T-helper 22 cell (primary cell): Measurements from ENCODE around the gene TSPAN3.

Source experiments
- DNase-seq: peaks from one replicate; pipeline ENCODE4 v3.0.0-alpha.2; 2020; ENCODE audit warnings: low read depth

Gene TSPAN3

GRCh38 chr15:77070495-77071304 is at the start of gene TSPAN3:
Gene TSPAN3, minus strand, starts transcription at chr15:77071109. Its CDS starts 155 bp downstream, at chr15:77070954.
- peak; percentile 82 for DNase-seq

- DNase-seq: no peak
Observed at GRCh38 chr15:77120576-77120975, 49.7 kb upstream of the TSPAN3 start.

GRCh38 chr15:77119446-77119845 is 48.5 kb upstream of the TSPAN3 start:
- DNase-seq: no peak

DNA sequence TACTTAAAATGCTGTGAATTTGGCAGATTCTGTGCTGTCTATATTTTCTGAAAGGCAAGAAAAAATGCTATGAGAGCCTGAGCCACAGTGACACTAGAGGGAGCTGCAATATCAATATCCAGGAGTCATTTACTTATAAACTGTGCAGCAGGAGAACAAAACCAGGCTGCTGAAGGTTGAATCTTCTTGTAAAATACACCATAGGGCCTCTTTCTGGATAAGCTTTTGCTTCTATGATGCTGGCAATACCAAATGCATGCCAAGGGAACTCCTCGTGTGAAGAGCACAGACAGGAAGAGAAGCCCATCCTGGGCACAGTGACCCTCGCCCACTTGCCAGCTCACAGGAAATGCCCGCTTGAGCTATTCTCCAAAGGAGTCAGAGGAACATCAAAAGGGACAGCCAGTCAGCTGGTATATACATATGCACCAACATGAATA is 48.0 kb upstream of the TSPAN3 start:
- no peak for DNase-seq

GRCh38 chr15:77115179-77115578 is 44.3 kb upstream of the TSPAN3 start:
- no peak for DNase-seq

- DNase-seq: no peak
Observed at GRCh38 chr15:77112838-77113504, 42.1 kb upstream of the TSPAN3 start.

DNA sequence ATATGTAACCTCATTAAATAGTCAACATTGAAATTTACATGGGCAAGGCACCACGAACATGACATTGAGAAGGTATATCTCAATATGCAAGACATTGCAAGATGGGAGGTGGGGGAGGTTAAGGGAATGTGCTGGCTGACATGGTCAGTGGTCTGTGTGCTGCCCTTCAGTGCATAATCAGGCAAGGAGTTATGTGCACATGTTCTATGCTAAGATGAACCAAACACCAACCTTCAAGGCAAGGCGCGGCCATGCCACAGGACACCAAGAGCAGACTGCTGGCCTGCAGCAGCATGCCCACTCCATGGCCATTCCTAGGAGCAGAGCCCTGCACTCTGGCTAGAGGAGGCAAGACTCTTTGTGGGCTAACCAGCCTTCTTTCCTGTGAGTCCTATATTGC is 40.9 kb upstream of the TSPAN3 start:
- no peak for DNase-seq

- DNase-seq: no peak
Observed at GRCh38 chr15:77107531-77108355, 36.8 kb upstream of the TSPAN3 start.

DNA sequence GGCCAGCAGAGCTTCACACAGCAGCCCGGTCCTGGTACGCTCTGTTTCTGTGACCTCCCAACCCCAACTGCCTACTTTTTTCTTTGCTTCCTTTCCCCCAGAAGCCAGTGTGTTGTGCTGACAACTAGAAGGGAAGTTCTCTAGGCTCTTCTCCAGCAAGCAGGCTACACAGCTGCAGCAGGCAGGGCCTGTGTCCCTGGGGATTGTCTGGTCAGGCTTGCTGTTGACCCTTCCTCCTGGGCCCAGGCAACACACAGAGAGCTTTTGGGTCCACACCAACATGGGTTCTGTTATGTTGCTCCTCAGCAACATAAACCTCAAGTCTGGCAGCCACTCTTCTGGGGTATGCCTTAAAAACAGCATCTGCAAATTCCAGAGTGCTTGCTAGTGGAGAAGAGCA is 36.2 kb upstream of the TSPAN3 start:
- DNase-seq: no peak

GRCh38 chr15:77104155-77104554 is 33.2 kb upstream of the TSPAN3 start:
- no peak for DNase-seq

GRCh38 chr15:77099741-77100463 is 29.0 kb upstream of the TSPAN3 start:
- no peak for DNase-seq

GRCh38 chr15:77098572-77098971 is 27.7 kb upstream of the TSPAN3 start:
- DNase-seq: no peak

DNA sequence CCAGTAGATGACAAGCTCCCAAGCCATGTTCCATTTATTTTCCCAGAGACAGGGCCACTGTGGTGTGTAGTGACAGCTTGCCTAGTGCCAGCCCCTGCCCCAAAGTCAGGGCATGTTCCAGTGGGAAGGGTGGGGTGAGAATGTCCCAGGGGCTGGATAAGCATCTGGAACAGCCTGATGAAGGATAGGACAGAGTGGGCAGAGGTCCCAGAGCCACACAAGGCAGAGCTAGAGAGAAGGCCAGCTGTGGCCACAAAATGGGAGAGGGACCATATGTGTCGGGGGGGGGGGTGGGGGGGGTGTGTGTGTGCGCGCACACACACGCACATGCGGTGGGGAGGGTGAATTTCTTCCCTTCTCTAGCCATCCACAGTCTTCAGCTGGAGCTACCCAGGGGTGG is 27.0 kb upstream of the TSPAN3 start:
- DNase-seq: no peak

- DNase-seq: no peak
Observed at GRCh38 chr15:77097248-77097721, 26.4 kb upstream of the TSPAN3 start.

- DNase-seq: no peak
Observed at GRCh38 chr15:77096541-77096940, 25.6 kb upstream of the TSPAN3 start.

- DNase-seq: no peak
Observed at GRCh38 chr15:77096138-77096537, 25.2 kb upstream of the TSPAN3 start.

DNA sequence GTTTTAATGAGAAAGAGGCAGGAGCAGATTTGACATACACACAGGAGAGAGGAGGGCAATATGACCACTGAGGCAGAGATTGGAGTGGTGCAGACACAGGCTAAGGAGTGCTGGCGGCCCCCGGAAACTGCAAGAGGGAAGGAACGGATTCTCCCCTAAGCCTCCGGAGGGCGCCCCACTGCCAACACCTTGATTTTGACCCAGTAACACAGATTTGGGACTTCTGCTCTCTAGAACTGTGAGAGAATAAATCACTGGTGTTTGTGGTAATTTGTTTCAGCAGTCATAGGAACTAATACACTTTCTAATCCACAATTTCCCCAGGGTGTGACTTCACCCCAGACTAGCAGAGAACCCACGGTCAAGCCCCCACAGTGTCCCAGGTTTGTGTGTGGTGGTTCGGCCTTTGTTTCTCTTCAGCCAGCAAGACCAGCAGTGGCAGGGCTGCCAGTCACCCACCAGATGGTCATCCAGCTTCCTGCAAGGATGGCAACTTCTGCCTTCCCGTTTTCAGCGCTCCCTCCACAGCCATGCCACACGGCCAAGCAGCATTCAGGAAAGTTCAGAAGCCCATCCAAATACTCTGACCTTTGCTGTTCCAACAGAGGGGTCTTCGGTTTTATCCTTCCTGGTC is 23.6 kb upstream of the TSPAN3 start:
- DNase-seq: no peak

GRCh38 chr15:77093436-77093835 is 22.5 kb upstream of the TSPAN3 start:
- DNase-seq: no peak

DNA sequence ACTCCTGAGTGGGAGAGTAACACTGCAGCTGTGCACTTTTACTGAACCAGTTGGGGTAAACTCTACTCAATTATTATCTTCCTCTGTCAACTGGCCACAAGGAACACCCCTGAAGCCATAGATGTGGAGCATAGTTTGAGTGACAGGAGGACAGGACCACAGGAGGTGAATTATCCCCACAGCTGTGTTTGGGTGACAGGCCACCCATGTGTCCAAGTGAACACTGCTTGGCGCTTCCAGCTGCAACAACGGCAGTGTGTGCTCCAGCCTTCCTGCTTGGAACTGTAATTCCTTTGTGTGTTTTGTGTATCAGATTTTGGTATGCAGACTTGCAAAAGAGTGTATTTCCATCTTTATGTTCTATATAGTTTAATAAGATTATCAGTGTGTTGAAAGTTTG is 20.2 kb upstream of the TSPAN3 start:
- DNase-seq: no peak

- no peak for DNase-seq
Observed at GRCh38 chr15:77087213-77087612, 16.3 kb upstream of the TSPAN3 start.

DNA sequence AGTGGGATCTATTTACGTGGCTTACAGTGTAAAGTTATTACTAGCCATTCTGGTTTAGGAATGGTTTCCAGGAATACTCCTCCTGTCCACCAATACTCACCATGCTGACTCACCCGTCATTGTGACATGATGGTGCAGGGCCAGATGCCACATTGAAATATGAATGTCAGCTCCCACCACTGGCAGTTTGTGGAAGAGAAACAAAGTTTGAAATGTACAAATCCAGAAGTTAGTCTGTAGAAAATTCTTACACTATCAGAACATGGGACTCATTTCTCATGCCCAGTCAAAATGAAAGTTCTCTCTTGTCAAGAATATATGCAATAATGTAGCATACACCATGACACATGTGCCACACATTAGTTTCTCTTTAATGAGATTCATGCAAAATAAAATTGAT is 14.4 kb upstream of the TSPAN3 start:
- DNase-seq: no peak
